Activated CD4-positive, CD25-positive, alpha-beta regulatory T cell (primary cell): ENCODE data around the gene BIN2.
A peak's percentile ranks its signal among the peaks of the same experiment; 100 is the strongest.
"Not testable (repeated sequence)": the region's sequence is repeated elsewhere in the genome, so short reads cannot be mapped to it uniquely, and the experiment has no call there.

ENCODE experiments used
- DNase-seq, 4 experiments: peaks; one replicate each; lab custom pipeline; 2025; lab: John Stamatoyannopoulos, UW

The BIN2 gene

GRCh38 chr12:51311389-51311788 lies 12.6 kb downstream of the BIN2 start:
- DNase-seq: no peak

DNA sequence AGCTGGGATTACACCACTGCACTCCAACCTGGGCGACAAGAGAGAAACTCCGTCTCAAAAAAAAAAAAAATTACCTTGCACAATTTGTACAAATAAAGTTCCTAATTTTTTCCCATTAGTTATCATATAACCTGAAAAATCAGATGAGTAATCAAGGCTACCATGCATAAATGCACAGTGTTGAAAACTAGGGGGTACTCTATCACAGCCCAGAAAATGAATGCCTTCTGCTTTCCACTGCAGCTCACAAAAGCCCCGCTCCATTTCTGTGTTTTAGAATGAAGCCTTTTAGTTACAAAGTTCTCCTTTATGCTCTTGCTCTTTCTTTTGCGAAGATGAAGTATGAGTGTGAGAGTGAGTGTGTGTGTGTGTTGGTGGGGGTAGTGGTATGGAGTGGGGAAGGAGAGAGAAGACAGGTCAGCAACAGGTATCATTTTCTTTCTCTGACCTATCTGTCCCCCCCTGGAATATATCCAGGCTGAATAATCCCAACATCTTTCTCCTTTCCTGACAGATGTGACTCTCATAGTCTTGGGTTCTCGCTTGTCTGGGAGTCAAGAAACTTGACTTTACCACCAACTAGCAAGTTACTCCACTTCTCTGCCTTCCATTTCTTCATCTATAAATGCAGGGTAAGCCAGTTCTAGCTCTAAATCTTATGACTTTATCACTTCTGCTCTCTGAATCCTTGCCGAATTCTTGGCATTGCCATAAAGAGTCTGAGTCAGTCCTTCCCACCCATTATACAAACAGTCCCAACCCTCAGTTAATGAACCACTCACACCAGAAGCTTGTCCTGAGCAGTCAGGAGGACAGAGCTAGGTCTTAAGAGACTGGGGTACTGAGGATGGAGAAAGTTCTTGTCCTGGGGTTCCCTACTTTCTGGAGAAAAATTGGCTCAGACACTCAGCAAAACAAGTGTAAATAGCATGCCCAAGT lies 16.1 kb downstream of the BIN2 start:
- no peak for DNase-seq

DNA sequence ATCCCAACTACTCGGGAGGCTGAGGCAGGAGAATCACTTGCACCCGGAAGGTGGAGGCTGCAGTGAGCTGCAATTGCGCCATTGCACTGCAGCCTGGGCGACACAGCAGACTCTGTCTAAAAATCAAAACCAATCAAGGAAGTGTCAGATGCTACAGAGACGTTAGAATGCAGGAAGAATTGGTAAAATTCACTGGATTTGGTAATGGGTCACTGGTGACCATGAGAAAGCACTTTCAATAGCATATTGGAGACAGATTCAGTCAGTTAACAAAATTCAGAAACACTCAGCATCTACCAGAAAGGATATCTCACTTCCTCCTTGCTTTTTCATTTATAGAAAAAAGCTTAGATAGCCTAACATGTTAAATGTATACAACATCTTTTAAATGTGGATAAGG lies 17.5 kb downstream of the BIN2 start:
- DNase-seq: no peak

DNA sequence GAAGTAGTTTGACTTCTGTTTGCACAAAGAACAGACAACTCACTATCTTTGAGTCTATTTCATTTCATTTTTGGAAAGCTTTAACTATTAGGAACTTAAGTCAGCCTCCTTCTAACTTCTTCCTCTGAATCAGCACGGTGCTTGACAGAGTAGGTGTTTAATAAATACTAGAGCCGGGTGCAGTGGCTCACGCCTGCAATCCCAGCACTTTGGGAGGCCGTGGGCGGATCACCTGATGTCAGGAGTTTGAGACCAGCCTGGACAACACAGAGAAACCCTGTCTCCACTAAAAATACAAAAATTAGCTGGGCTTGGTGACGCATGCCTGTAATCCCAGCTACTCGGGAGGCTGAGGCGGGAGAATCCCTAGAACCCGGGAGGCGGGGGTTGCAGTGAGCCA lies 23.2 kb downstream of the BIN2 start:
- DNase-seq: not testable (repeated sequence)

- DNase-seq: no peak
Observed at GRCh38 chr12:51295651-51296050, 28.3 kb downstream of the BIN2 start.

DNA sequence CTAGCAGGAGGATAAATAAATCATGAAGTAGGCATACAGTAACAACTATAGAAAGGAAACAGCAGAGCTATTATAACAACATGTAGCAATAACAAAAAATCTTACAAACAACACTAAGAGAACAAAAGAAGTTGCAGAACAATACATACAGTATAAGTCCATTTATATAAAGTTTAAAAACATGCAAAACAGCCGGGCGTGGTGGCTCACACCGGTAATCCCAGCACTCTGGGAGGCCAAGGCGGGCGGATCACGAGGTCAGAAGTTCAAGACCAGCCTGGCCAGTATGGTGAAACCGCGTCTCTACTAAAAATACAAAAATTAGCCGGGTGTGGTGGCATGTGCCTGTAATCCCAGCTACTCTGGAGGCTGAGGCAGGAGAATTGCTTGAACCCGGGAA lies 29.9 kb downstream of the BIN2 start:
- not testable (repeated sequence) for DNase-seq

- no peak for DNase-seq
Observed at GRCh38 chr12:51293696-51294095, 30.3 kb downstream of the BIN2 start.

GRCh38 chr12:51291603-51292513 lies 32.1 kb downstream of the BIN2 start:
- not testable (repeated sequence) for DNase-seq

GRCh38 chr12:51285843-51286242 lies 38.1 kb downstream of the BIN2 start:
- no peak for DNase-seq

- DNase-seq: no peak
Observed at GRCh38 chr12:51281202-51281924, 42.6 kb downstream of the BIN2 start.

DNA sequence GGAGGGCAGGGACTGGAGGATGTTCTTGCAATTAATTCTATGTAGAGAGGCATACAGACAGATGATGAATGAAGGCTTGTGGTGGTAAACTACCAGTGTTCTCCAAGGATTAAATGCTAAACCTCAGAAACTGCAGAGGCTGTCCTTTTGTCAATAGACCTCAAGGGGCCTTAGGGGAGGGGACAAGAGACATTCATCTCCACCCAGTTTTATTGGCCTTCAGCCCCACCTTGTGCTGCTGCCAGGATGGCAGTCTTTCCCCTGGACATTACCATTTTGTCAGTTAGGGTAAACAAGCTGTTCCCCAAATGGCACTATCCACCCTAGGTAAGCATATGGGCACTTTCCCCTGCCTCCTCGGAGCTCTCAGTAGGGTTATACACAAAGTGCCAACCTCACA lies 48.9 kb downstream of the BIN2 start:
- no peak for DNase-seq

DNA sequence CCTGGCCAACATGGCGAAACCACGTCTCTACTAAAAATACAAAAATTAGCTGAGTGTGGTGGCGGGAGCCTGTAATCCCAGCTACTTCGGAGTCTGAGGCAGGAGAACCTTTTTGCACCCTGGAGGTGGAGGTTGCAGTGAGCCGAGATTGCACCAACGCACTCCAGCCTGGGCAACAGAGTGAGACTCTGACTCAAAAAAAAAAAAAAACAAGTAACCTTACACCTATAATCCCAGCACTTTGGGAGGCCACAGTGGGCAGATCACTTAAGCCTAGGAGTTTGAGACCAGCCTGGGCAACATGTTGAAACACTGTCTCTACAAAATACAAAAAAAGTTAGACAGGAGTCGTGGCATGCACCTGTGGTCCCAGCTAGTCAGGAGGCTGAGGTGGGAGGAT lies 51.2 kb downstream of the BIN2 start:
- DNase-seq: not testable (repeated sequence)

DNA sequence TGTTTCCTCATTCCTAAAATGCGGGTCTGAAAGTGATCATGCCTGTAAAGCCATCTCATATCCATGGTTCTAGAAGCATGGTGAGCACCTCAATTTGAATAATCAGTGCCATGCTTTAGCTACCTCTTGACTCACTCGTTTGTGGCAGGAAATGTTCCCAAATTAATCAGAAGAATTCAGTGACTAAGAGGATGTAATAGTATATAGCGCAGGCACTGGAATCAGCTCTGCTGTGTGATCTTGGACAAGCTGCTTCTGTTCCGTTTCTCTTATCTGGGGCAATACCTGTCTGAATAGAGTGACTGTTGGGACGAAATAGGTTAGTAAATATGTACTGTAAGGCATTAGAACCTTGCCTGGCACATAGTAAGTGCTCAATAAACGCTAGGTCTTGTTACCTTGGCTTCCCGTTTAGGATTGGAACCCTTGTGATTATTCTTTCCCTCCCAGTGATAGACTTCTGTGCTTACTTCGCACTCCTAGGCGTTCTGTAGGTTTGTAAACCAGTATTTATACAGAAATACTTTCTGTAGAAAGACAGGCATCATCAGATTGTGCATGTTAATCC lies 52.9 kb downstream of the BIN2 start:
- DNase-seq: no peak

GRCh38 chr12:51270067-51270950 lies 53.7 kb downstream of the BIN2 start, which contains the start of gene SMAGP:
Gene SMAGP (minus strand): TSS chr12:51270415. CDS start chr12:51269278, 1,137 bp downstream.
- peak in 3 of 4 experiments; percentile 6 to 14 (median 12) for DNase-seq

DNA sequence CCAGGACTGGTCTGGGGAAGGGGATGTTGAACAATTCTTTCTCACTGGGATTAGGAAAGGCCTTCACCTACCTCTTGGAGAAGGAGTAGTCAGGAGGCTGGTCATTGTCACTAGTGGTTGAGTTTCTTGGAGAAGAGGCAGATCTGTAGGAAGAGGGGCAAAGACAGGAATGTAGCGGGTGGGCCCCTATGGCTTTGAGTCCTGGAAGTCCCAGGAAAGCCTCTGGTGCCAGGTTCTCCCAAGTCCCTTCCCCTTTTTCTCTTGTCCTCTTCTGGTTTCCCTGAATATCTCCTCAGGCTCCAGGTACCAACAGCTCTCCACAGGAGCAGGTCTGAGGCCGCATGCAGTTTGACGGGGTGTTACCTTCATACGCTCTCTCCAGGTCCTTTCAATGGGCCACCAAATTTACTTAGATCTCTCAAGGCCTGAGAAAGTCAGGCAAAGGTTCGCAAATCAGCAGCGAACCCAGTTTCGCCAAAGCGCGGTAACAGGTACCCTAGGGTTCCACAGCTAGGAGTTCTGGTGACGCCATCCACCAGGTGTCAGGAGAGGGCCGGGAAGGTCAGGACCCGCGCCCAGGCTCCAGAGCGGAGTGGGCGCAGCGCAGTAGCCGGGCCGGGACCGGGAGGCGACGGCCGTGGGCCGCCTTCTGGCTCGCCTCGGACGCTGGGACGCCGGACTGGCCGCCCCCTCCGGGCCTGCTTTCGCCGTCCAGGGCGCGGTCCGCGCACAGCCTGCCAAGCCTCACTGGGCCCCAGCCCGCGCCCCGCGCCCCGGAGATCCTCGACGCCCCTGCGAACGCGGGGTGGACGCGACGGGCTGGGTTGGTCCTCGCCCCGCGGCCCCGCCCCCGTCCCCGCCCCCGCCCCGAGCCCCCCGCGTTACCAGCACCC lies 54.6 kb downstream of the BIN2 start:
- peak; percentile 9 to 35 (median 22) for DNase-seq

DNA sequence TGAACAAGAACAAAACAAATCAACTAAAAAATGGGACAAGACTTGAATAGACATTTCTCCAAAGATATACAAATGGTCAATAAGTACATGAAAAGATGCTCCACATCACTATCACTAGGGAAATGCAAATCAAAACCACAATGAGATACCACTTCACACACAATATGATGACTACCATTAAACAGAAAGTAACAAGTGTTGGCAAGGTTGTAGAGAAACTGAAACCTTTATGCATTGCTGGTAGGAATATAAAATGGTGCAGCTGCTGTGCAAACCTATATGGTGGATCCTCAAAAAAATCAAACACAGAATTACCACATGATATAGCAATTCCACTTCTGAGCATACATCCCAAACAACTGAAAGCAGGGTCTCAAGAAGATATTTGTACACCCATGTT lies 59.0 kb downstream of the BIN2 start:
- DNase-seq: no peak

- DNase-seq: no peak
Observed at GRCh38 chr12:51264297-51264696, 59.7 kb downstream of the BIN2 start.

- DNase-seq: no peak
Observed at GRCh38 chr12:51263341-51263740, 60.6 kb downstream of the BIN2 start.

GRCh38 chr12:51262758-51263177 lies 61.2 kb downstream of the BIN2 start:
- no peak for DNase-seq
